HepG2 (cell line): ENCODE measurements around the gene EPN3. TPM values are rescaled to one million over a fixed set of nuclear protein-coding genes. Genes with fewer than 3 reads are reported as not detected.
A peak's percentile ranks its signal among the peaks of the same experiment; 100 is the strongest.

ENCODE experiments used
- ATF7-NPFF ChIP-seq: sonication (generic); formaldehyde crosslinking; IDR thresholded peaks from 2 replicates; pipeline ENCODE4 v1.8.1; 2023; ENCODE audit warnings: mild to moderate bottlenecking, low read depth, missing genetic modification reagents, moderate library complexity
- DR1 ChIP-seq: sonication (generic); formaldehyde crosslinking; IDR thresholded peaks from 2 replicates; pipeline ENCODE4 v1.8.0; 2021; ENCODE audit warnings: mild to moderate bottlenecking, missing genetic modification reagents, inconsistent platforms
- FOSL1 ChIP-seq: sonication (generic); formaldehyde crosslinking; IDR thresholded peaks from 2 replicates; pipeline ENCODE4 v1.9.0; 2021; ENCODE audit warnings: missing genetic modification reagents, borderline replicate concordance
- RBFOX2 ChIP-seq: fragments of 200-400 bp; formaldehyde crosslinking; IDR thresholded peaks from 2 replicates; pipeline ENCODE4 v1.6.1; 2017; ENCODE audit warnings: low read depth, mild to moderate bottlenecking, low read length
- RFXAP ChIP-seq: sonication (generic); formaldehyde crosslinking; IDR thresholded peaks from 2 replicates; pipeline ENCODE4 v1.4.0; 2020; ENCODE audit warnings: missing genetic modification reagents, borderline replicate concordance
- TFDP2 ChIP-seq: sonication (generic); formaldehyde crosslinking; IDR thresholded peaks from 2 replicates; pipeline ENCODE4 v1.4.0; 2020; ENCODE audit warnings: missing genetic modification reagents
- ZNF205 ChIP-seq: IDR thresholded peaks from 2 replicates; pipeline ENCODE4 v1.6.1; 2018; ENCODE audit warnings: missing biosample characterization, missing genetic modification reagents
- ZNF33B ChIP-seq: sonication (generic); formaldehyde crosslinking; IDR thresholded peaks from 2 replicates; pipeline ENCODE4 v1.5.1; 2020; ENCODE audit warnings: mild to moderate bottlenecking, missing genetic modification reagents
- ZNF407 ChIP-seq: sonication (generic); formaldehyde crosslinking; IDR thresholded peaks from one replicate; pipeline ENCODE4 v1.5.1; 2020; ENCODE audit warnings: mild to moderate bottlenecking, missing genetic modification reagents; ENCODE audit errors: not compliant biosample characterization
- ZNF749 ChIP-seq: sonication (generic); formaldehyde crosslinking; IDR thresholded peaks from 2 replicates; pipeline ENCODE4 v1.8.0; 2022; ENCODE audit warnings: mild to moderate bottlenecking, missing genetic modification reagents, moderate library complexity, borderline replicate concordance
- polyA plus RNA-seq, 8 experiments: library from polyadenylated mRNA; depleted of rRNA in 3 of 8; stranded (reverse) in 7 of 8; unstranded in 1 of 8; fragments of >200 nt; fragmentation: Illumina TruSeq in 4 of 8; extraction: Trizol in 4 of 8; gene quantifications; 2 replicates each; pipeline versions ENCODE4 v1.2.1 to v1.2.3, GENCODE V29; 2011 to 2016; ENCODE audit warnings: low read depth in 4 of 8, missing spikeins in 1 of 8, mixed read lengths in 1 of 8; ENCODE audit not compliant: insufficient read depth in 1 of 8
- total RNA-seq, 5 experiments: library from RNA; depleted of rRNA; stranded (reverse); fragments of >200 nt; fragmentation: Illumina TruSeq; extraction: Trizol; gene quantifications; 2 replicates each; pipeline ENCODE4 v1.2.3, GENCODE V29; 2016; ENCODE audit warnings: low read depth in 1 of 5
- TF ChIP-seq, protein P1 (sequence below): sonication (generic); formaldehyde crosslinking; IDR thresholded peaks from 2 replicates; pipeline ENCODE4 v1.4.0; 2020; ENCODE audit warnings: mild to moderate bottlenecking, missing genetic modification reagents
- TF ChIP-seq, protein P2 (sequence below): sonication (generic); formaldehyde crosslinking; IDR thresholded peaks from 2 replicates; pipeline ENCODE4 v1.5.0; 2020; ENCODE audit warnings: mild to moderate bottlenecking, missing genetic modification reagents

The EPN3 gene
- total and polyA plus RNA-seq, 2 of the 13 experiments (the other 11 are each of a cell fraction or from before 2014, with no cell fraction given) = 0.11 to 0.95 TPM

GRCh38 chr17:50547035-50547735 lies 14.7 kb downstream of the EPN3 start, which contains the start of gene SPATA20 (continued):
- TF ChIP-seq ATF7-NPFF (CRISPR knock-in tag) (peak; percentile 89), ZNF33B (CRISPR knock-in tag) (peak; percentile 20; the same call in 1 of the 2 replicates), ZNF407 (CRISPR knock-in tag) (peak; percentile 31), TFDP2 (CRISPR knock-in tag) (peak; percentile 70), ZNF205 (peak; percentile 72), ZNF749 (CRISPR knock-in tag) (peak; percentile 75; the same call in 1 of the 2 replicates), RFXAP (CRISPR knock-in tag) (peak; percentile 90; the same call in 1 of the 2 replicates), DR1 (CRISPR knock-in tag) (peak; percentile 81; the same call in 1 of the 2 replicates), FOSL1 (CRISPR knock-in tag) (no peak), RBFOX2 (peak; percentile 96)
- TF ChIP-seq, protein P1, sequence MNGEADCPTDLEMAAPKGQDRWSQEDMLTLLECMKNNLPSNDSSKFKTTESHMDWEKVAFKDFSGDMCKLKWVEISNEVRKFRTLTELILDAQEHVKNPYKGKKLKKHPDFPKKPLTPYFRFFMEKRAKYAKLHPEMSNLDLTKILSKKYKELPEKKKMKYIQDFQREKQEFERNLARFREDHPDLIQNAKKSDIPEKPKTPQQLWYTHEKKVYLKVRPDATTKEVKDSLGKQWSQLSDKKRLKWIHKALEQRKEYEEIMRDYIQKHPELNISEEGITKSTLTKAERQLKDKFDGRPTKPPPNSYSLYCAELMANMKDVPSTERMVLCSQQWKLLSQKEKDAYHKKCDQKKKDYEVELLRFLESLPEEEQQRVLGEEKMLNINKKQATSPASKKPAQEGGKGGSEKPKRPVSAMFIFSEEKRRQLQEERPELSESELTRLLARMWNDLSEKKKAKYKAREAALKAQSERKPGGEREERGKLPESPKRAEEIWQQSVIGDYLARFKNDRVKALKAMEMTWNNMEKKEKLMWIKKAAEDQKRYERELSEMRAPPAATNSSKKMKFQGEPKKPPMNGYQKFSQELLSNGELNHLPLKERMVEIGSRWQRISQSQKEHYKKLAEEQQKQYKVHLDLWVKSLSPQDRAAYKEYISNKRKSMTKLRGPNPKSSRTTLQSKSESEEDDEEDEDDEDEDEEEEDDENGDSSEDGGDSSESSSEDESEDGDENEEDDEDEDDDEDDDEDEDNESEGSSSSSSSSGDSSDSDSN (CRISPR knock-in tag) = peak; percentile 86
- TF ChIP-seq, protein P2, sequence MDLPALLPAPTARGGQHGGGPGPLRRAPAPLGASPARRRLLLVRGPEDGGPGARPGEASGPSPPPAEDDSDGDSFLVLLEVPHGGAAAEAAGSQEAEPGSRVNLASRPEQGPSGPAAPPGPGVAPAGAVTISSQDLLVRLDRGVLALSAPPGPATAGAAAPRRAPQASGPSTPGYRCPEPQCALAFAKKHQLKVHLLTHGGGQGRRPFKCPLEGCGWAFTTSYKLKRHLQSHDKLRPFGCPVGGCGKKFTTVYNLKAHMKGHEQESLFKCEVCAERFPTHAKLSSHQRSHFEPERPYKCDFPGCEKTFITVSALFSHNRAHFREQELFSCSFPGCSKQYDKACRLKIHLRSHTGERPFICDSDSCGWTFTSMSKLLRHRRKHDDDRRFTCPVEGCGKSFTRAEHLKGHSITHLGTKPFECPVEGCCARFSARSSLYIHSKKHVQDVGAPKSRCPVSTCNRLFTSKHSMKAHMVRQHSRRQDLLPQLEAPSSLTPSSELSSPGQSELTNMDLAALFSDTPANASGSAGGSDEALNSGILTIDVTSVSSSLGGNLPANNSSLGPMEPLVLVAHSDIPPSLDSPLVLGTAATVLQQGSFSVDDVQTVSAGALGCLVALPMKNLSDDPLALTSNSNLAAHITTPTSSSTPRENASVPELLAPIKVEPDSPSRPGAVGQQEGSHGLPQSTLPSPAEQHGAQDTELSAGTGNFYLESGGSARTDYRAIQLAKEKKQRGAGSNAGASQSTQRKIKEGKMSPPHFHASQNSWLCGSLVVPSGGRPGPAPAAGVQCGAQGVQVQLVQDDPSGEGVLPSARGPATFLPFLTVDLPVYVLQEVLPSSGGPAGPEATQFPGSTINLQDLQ (CRISPR knock-in tag) = peak; percentile 92
